ENCODE data around the gene MAP3K21. TPM values are rescaled to one million over a fixed set of nuclear protein-coding genes. Genes with fewer than 3 reads are reported as not detected.

The MAP3K21 gene
- total RNA-seq, 1 experiment from 2014 or later = not detected

DNA sequence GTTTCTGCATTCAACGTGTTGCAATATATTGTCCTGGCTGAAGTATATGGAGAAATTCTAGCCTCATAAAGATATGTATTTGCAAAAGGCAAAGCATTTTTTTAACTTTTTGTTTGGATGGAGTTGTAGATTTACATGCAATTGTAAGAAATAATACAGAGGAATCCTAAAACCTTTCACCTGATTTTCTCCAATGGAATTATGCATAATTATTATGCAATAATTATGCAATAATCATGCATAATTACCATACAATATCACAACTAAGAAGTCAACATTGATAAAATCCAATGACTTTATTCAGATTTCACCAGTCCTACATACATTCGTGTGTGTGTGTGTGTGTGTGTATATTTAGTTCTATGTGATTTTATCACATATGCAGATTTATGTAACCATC lies 7.5 kb upstream of the MAP3K21 start:
- DNase-seq (ENCODE audit: low spot score) = no peak
- in situ Hi-C loops (cut with HindIII; ENCODE audit: low sequenced_read_pairs) = no loop called here

DNA sequence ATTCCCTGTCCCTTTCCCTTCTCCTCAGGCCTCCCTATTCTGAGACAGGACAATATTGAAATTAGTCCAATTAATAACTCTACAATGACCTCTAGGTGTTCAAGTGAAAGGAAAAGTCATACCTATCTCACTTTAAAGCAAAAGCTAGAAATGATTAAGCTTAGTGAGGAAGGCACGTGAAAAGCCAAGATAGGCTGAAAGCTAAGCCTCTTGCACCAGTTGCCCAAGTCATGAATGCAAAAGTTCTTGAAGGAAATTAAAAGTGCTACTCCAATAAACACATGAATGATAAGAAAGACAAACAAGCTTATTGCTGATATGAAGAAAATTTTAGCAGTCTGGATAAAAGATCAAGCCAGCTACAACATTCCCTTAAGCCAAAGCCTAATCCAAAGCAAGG lies 3.8 kb upstream of the MAP3K21 start:
- in situ Hi-C loops (cut with HindIII; ENCODE audit: low sequenced_read_pairs) = no loop called here

GRCh38 chr1:233326319-233326718 lies 1.2 kb upstream of the MAP3K21 start:
- no peak for DNase-seq (ENCODE audit: low spot score)
- in situ Hi-C loops (cut with HindIII; ENCODE audit: low sequenced_read_pairs) = no loop called here

More for the DNA sequence above, 3.8 kb upstream of the MAP3K21 start:
- no peak for DNase-seq (ENCODE audit: low spot score)

DNA sequence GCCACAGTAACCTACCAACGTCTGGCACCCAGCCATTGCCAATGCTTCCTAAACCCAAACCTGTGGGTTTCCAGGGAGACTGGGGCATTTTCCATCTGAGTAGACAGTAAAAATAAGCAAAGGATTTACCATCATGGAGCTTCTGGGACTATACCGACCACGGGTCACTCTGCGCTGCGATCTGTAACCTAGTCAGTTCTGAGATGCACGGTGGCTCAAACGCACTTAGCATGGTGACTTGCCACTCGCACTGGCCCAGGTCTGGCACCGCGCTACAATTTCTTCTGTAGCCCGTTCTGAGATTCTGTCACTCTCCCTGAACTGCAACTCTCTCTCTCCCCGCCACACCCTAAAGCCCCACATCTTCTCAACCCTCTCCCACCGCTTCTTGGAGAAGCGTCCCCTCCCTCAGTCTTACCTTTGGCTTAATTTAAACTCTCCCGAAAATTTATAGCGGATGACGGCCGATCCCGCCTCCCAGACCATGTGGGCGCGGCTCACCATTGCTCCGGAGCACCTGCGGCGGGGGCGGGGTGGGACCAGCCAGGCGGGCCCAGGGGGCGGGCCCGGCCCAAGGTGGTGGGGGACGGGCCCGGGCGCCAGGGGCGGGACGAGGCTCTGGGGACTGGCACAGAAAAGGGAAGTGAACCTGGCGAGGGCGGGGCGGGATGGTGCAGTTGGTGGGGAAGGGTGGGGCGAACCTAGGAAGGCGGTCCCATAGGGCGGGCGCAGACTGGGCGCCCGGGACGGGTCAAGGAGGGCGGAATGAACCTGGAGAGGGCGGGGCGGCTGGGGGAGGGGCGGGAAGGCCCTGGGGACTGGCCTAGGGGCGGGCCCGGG lies 493 bp upstream of the MAP3K21 start:
- in situ Hi-C loops (cut with HindIII; ENCODE audit: low sequenced_read_pairs) = no loop called here
- DNase-seq (ENCODE audit: low spot score) = peak; percentile 73

- in situ Hi-C loops (cut with HindIII; ENCODE audit: low sequenced_read_pairs) = no loop called here
- DNase-seq (ENCODE audit: low spot score) = peak; percentile 48
Observed at GRCh38 chr1:233328142-233328921, 808 bp downstream of the MAP3K21 start.

- DNase-seq (ENCODE audit: low spot score) = no peak
- in situ Hi-C loops (cut with HindIII; ENCODE audit: low sequenced_read_pairs) = no loop called here
Observed at GRCh38 chr1:233331676-233332519, 4.4 kb downstream of the MAP3K21 start.

DNA sequence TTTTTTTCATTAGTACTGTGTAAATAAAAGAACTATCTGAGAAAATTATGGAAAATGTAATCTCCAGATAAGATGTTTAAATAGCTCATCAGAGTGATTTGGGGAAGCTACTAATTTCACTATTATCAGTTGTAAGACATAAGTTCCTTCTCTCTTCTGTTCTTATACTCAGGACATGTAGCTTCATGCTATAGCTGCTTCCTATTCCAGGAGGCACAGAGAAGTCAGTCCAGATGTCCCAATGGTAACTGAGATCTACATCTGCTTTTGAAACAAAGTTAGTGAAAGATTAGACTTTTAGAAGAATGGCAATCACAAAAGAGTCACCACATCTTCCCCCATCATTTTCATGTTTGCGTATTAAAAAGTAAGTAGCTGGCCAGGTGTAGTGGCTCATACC lies 5.6 kb downstream of the MAP3K21 start:
- in situ Hi-C loops (cut with HindIII; ENCODE audit: low sequenced_read_pairs) = no loop called here
- no peak for DNase-seq (ENCODE audit: low spot score)

- in situ Hi-C loops (cut with HindIII; ENCODE audit: low sequenced_read_pairs) = no loop called here
- DNase-seq (ENCODE audit: low spot score) = no peak
Observed at GRCh38 chr1:233334092-233334491, 6.6 kb downstream of the MAP3K21 start.

- in situ Hi-C loops (cut with HindIII; ENCODE audit: low sequenced_read_pairs) = no loop called here
- DNase-seq (ENCODE audit: low spot score) = no peak
Observed at GRCh38 chr1:233336554-233337456, 9.3 kb downstream of the MAP3K21 start.

DNA sequence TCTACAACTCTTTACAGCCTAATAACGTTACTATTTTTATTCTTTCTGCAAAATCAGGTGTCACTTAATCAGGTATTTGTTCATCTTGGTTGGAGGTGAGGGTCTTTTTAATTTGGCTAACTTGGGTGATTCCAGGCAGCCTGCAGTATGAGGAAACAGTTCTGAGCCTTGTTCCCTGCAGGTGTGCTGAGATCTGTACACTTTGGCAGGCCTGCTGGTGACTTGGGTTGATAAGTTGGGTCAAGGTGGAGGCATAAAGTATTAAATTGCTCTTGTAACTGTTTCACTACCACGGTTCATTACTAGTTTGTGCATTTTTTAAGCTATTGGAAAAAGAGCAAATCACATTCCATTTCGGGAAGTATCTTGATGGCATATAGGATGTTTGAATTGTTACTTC lies 10.0 kb downstream of the MAP3K21 start:
- DNase-seq (ENCODE audit: low spot score) = no peak

DNA sequence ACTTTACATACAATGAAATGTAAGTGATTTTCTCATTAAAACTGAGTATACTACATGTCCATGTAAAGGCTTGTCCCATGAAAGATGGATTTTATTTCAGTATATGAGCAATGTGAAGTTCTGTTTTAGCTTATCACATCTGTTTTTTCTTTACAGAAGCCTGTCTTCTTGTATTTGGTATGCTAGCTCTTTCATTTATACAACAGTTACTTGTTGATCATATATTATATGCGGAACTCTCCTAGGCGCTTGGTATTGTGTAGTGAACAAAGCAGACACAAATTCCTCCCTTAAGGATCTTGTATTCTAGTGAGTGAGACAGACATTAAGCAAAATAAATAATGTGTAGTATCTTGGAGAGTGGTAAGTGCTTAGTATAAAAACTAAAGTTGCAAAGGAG lies 10.6 kb downstream of the MAP3K21 start:
- DNase-seq (ENCODE audit: low spot score) = no peak
- in situ Hi-C loops (cut with HindIII; ENCODE audit: low sequenced_read_pairs) = no loop called here

More for the DNA sequence above, 10.0 kb downstream of the MAP3K21 start:
- in situ Hi-C loops (cut with HindIII; ENCODE audit: low sequenced_read_pairs) = no loop called here

- no peak for DNase-seq (ENCODE audit: low spot score)
- in situ Hi-C loops (cut with HindIII; ENCODE audit: low sequenced_read_pairs) = no loop called here
Observed at GRCh38 chr1:233340031-233340555, 12.6 kb downstream of the MAP3K21 start.

DNA sequence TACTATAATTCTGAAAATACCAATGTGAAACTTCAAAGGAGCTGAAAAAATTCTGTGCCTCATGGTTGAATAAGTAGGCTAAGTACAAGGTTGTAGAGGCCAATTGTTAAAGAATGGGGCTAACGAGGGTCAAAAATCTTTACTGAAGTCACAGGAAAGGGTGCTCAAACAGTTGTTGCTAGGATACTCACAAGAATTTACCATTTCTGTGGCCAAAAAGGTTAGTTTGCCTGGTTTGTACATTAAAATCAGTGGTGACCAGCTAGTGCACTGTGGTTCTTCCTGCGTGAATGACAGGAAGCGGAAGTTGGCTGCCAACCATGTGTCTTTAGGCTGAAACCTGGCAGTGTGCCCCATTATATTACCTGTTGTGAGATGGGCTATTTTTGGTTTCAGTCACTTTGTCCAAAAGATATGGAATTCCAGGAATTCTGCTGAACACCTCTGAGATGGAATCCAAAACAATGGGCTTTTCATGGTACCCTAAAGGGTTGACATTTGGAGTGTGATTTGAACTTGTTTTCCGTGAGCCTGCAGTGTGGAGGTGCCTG lies 13.5 kb downstream of the MAP3K21 start:
- in situ Hi-C loops (cut with HindIII; ENCODE audit: low sequenced_read_pairs) = no loop called here
- no peak for DNase-seq (ENCODE audit: low spot score)

- in situ Hi-C loops (cut with HindIII; ENCODE audit: low sequenced_read_pairs) = no loop called here
- DNase-seq (ENCODE audit: low spot score) = no peak
Observed at GRCh38 chr1:233342086-233342485, 14.6 kb downstream of the MAP3K21 start.

DNA sequence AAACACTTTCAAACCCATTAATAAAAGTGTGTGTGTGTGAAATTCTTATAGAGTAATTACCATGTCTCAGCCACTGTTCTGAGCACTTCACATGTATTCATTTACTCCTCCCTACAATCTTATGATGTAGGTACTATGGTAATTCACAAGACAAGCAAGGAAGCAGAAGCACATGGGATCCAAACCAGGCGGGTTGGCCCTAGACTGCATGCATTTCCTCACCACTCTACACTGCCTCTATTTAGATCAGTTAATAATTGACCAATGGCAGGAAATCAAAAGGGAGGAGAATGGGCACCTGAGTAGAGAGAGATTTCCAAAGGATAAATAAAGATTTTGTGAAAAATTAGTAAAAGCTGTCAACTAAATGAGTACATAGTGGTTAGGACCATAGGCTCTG lies 15.7 kb downstream of the MAP3K21 start:
- in situ Hi-C loops (cut with HindIII; ENCODE audit: low sequenced_read_pairs) = no loop called here
- DNase-seq (ENCODE audit: low spot score) = no peak

GRCh38 chr1:233347338-233347737 lies 19.8 kb downstream of the MAP3K21 start:
- in situ Hi-C loops (cut with HindIII; ENCODE audit: low sequenced_read_pairs) = no loop called here
- DNase-seq (ENCODE audit: low spot score) = no peak

DNA sequence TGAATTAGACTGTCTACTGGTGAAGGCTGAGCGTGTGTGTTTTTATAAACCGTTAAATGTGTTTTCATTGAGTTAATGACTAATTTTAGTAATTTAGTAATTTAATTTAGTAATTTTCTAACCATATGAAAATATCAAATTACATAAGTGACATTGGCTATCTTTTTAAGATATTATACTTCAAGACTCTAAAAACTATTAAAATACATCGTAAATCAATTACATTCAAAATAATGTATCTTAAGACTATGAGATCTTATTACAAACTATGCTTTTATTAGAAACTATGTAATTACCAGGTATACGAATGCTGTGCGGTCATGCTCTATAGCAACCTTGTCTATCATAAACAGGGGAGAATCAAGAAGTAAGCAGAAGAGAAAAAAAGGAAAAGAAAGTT lies 21.6 kb downstream of the MAP3K21 start:
- in situ Hi-C loops (cut with HindIII; ENCODE audit: low sequenced_read_pairs) = no loop called here
- DNase-seq (ENCODE audit: low spot score) = no peak

DNA sequence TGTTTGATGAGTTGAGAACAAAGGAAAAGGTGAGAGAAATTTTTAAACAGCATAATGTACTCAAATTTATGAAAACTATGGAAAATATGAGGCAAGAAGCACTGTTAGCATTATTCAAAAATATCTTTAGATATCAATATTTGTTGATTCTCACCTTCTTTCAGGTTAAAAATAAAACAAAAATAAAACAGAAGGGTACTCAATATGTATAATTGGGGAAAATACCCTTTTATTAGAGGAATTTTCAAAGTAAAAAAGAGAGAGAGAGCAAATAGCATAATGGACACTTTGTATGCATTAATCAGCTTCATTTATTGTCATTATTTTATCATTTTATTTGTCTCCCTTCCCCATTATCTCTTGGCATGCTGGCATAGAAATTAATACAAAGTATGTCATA lies 27.5 kb downstream of the MAP3K21 start:
- DNase-seq (ENCODE audit: low spot score) = no peak
- in situ Hi-C loops (cut with HindIII; ENCODE audit: low sequenced_read_pairs) = no loop called here

All from G401 (cell line).